Heart left ventricle (tissue), 16 donors: ENCODE measurements around the gene CDT1. TPM values are rescaled to one million over a fixed set of nuclear protein-coding genes. Genes with fewer than 3 reads are reported as not detected.
"Not testable (repeated sequence)": the region's sequence is repeated elsewhere in the genome, so short reads cannot be mapped to it uniquely, and the experiment has no call there.

Experiments
- ATAC-seq, 4 donors: fragments of 200-7000 bp; cut with Tn5 transposase; one replicate each; pipeline ENCODE4 v1.9.1; 2020 to 2022; ENCODE audit warnings: moderate library complexity in 4 of 4, mild to moderate bottlenecking in 3 of 4, moderate number of reproducible peaks in 1 of 4
- DNase-seq, 5 donors: peaks; one replicate each; pipeline ENCODE4 v3.0.0-alpha.2; 2020
- H3K27ac ChIP-seq, 12 donors: fragments of 200-600 bp; sonication (generic) in 4 of 12; one replicate each; pipeline versions ENCODE4 v1.5.0 to v1.8.0; 2016 to 2022; ENCODE audit warnings: mild to moderate bottlenecking in 2 of 12
- H3K27me3 ChIP-seq, 9 donors: fragments of 200-600 bp; sonication (generic) in 2 of 9; one replicate each; pipeline versions ENCODE4 v1.5.1 to v1.8.0; 2016 to 2022; ENCODE audit warnings: mild to moderate bottlenecking in 3 of 9
- H3K36me3 ChIP-seq, 9 donors: fragments of 200-600 bp; sonication (generic) in 2 of 9; one replicate each; pipeline versions ENCODE4 v1.5.0 to v1.8.0; 2018 to 2022; ENCODE audit warnings: mild to moderate bottlenecking in 2 of 9
- H3K4me1 ChIP-seq, 12 donors: fragments of 200-600 bp; sonication (generic) in 4 of 12; one replicate each; pipeline versions ENCODE4 v1.5.0 to v1.8.0; 2016 to 2022; ENCODE audit warnings: mild to moderate bottlenecking in 3 of 12
- H3K4me3 ChIP-seq, 12 donors: fragments of 200-600 bp; sonication (generic) in 4 of 12; one replicate each; pipeline versions ENCODE4 v1.5.0 to v1.8.0; 2017 to 2022; ENCODE audit warnings: mild to moderate bottlenecking in 9 of 12, moderate library complexity in 4 of 12
- H3K9me3 ChIP-seq, 12 donors: fragments of 200-600 bp; sonication (generic) in 4 of 12; one replicate each; pipeline versions ENCODE4 v1.5.0 to v1.8.0; 2016 to 2022; ENCODE audit warnings: mild to moderate bottlenecking in 1 of 12
- CTCF ChIP-seq, 12 donors: fragments of 200-600 bp; sonication (generic) in 4 of 12; IDR thresholded peaks; one replicate each; pipeline versions ENCODE4 v1.5.0 to v1.8.0; 2018 to 2022; ENCODE audit warnings: antibody characterized with exemption in 12 of 12, mild to moderate bottlenecking in 5 of 12
- POLR2A ChIP-seq, 2 donors: fragments of 450-650 bp; IDR thresholded peaks; one replicate each; pipeline ENCODE4 v1.6.1; 2017; ENCODE audit warnings: antibody characterized with exemption in 2 of 2, mild to moderate bottlenecking in 2 of 2, moderate library complexity in 2 of 2
- WGBS, 4 donors: extraction: QIAGEN DNeasy Blood & Tissue Kit in 2 of 4; methylation state at CpG; one replicate each; pipeline versions ENCODE4 v1.1.5 to v1.1.7; 2013 to 2018; 5-methylcytosine and 5-hydroxymethylcytosine counted together
- intact Hi-C, 10 donors: fragments of 100-400 bp; cut with DNase I; formaldehyde crosslinking; loops; one replicate each; pipeline versions ENCODE4 v1.11.1 to v1.14.2; 2022
- polyA plus RNA-seq, 2 donors: library from polyadenylated mRNA; stranded (reverse); fragments of 200-250 nt; gene quantifications; one replicate each; pipeline ENCODE4 v1.2.3, GENCODE V29; 2013
- total RNA-seq, 9 donors: library from RNA; depleted of rRNA in 2 of 9; stranded (reverse); fragments of >200 nt in 2 of 9; fragmentation: NEBNext Ultra II Directional in 3 of 9; extraction: Animal tissue kit (Norgen Biotek cat#: 25700) in 3 of 9; gene quantifications; one replicate each; pipeline versions ENCODE4 v1.1.0 to v1.2.4, GENCODE V29; 2016 to 2023
- donor health status: ischemic (EF 13 %, LVEDD 7.1; RV severe dilation, severe dysfunction).
- donor health status: healthy with polysubstance abuse.
- donor health status: DM: no; HTN: yes; CAD: no.
- donor health status: DM: no; HTN: no; CAD: no.
- donor health status: ischemic (EF 25% LVEDD 6.9; RV normal size, moderate dysfunction).
- donor health status: ischemic (EF 25% LVEDD 5.7; RV mildly dilated, moderate dysfunction).
- donor health status: healthy.
- donor health status: DM: yes; HTN: yes; CAD: no.
- donor health status: ischemic (EF 35%, LVEDD 5.7; RV mildly dilated, moderate dysfunction).
- donor health status: nonischemic (EF 11% LVEDD 7.7; RV severe dilation, severe dysfunction).
- donor health status: DM: yes; HTN: yes; CAD: no.
- donor health status: PGD.
- donor health status: ischemic (EF 29% LVEDD 5.4; RV normal size, mild dysfunction).
- donor health status: nonischemic (EF 23%, LVEDD 6.1; RV moderate dilation, normal function).

Gene CDT1
- total and polyA plus RNA-seq, 11 donors: 0.19 to 6.1 (median 0.61) TPM

DNA sequence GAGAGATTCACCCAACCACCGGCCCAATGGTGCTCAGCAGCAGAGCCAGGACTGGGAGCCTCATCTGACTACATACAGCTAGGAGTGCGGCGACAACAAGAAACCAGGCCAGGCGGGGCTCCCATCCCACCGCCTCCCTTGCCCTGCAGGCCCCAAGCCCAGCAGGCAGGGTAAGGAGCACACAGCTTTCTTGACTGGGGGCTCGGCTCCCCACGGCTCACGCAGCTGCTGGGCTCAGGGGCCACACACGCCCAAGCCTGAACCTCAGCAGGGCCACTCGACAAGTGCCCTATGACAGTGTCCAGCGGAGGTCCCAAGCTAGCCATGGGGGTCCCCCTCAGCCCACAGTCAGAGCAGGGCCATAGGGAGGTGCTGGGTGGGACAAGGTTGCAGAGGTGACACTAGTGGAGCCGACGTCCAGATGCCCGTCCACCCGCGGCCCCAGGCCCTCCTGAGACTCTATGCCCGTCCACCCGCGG is 32.3 kb upstream of the CDT1 start:
- no peak for ATAC-seq
- no peak for TF ChIP-seq POLR2A (IDR thresholded peaks at IDR 0.05)
- no peak for TF ChIP-seq CTCF (IDR thresholded peaks at IDR 0.05)
- Histone ChIP-seq H3K4me1 (peaks cover 3 to 83% (median 69%) of the 10 kb centered on the region in 12 donors), H3K4me3 (peak overlapping the region in 2 of 12 donors; percentile 18 to 24), H3K27me3 (no peaks in the 10 kb centered on the region), H3K27ac (peak overlapping the region in 6 of 12 donors; percentile 9 to 89 (median 36)), H3K9me3 (no peaks in the 10 kb centered on the region), H3K36me3 (peaks cover 0 to under 1% (median 0%) of the 10 kb centered on the region in 9 donors)
- intact Hi-C loops: no loop called here
- no peak for DNase-seq
- WGBS, 4 donors: 80 to 82% (median 81%) methylated on average over 10 to 19 of the region's 19 CpGs

- H3K4me1 ChIP-seq: peaks cover 3 to 85% (median 69%) of the 10 kb centered on the region in 12 donors
- DNase-seq, H3K9me3 ChIP-seq, H3K4me3 ChIP-seq, intact Hi-C loops, H3K36me3 ChIP-seq, ATAC-seq, H3K27me3 ChIP-seq: not testable (repeated sequence)
- H3K27ac ChIP-seq: peak overlapping the region in 1 of 12 donors; percentile 89
- 91 to 97% (median 93%) methylated on average over 7 to 18 of the region's 23 CpGs for WGBS, 4 donors
Measured at GRCh38 chr16:88771781-88772180, 31.8 kb upstream of the CDT1 start.

DNA sequence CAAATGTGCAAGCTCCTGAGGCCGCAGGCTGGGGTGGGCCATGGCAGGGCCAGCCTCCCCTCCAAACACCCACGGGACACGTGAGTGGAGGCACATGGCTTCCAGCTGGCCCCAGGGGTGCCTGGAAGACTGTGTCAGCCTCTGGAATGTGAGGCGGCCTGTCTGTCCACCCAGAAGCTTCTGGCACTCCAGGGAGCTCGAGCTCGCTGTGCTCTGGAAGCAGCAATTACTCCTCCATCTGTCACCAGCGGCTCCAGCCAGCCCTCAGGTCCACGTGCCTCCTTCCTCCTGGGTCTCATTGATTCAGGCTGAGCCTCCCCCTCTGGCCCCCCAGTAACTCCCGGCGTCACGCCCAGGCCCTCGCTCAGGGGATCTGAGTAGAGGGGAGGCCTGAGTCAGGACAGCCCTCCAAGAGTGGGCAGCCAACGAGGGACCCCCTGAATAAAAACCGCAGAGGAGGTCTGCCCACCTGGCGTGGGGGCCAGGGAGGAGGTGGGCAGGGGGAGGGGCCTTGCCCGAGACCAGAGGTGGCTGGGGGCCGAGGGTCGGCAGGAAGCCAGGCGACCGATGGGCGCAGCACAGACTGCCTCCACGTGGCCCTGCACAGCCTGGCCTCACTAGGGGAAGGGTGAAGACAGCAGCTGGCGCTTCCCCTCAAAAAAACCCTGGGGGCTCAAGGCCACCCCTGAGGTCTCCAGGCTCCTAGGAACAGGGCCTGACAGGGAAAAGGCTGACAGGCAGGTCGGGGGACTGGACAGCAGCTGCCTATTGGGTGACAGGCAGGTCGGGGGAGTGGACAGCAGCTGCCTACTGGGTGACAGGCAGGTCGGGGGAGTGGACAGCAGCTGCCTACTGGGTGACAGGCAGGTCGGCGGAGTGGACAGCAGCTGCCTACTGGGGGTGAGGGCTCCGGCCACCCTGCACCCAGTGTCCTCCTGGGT is 30.4 kb upstream of the CDT1 start:
- 38 to 49% (median 46%) methylated on average over 19 to 29 of the region's 29 CpGs for WGBS, 4 donors
- TF ChIP-seq POLR2A (IDR thresholded peaks at IDR 0.05): no peak
- Histone ChIP-seq H3K4me1 (peaks cover 3 to 81% (median 62%) of the 10 kb centered on the region in 12 donors), H3K9me3 (no peaks in the 10 kb centered on the region), H3K27me3 (no peaks in the 10 kb centered on the region), H3K36me3 (peaks cover 0 to 6% (median 0%) of the 10 kb centered on the region in 9 donors), H3K27ac (peak overlapping the region in 6 of 12 donors; percentile 13 to 83 (median 33)), H3K4me3 (no peak overlapping the region)
- DNase-seq (peak in 4 of 5 donors; percentile 60 to 75 (median 67)), ATAC-seq (peak in 3 of 4 donors; percentile 23 to 54 (median 50))
- intact Hi-C loops: no loop called here

GRCh38 chr16:88773812-88774291 is 29.7 kb upstream of the CDT1 start:
- no peaks in the 10 kb centered on the region for H3K27me3 ChIP-seq
- no peak for TF ChIP-seq CTCF (IDR thresholded peaks at IDR 0.05)
- TF ChIP-seq POLR2A (IDR thresholded peaks at IDR 0.05): no peak
- WGBS, 4 donors: 27 to 50% (median 39%) methylated on average over 9 to 12 of the region's 12 CpGs
- H3K36me3 ChIP-seq: peaks cover 0 to 6% (median 0%) of the 10 kb centered on the region in 9 donors
- peak overlapping the region in 5 of 12 donors; percentile 14 to 83 (median 24) for H3K27ac ChIP-seq
- intact Hi-C loops: no loop called here
- H3K9me3 ChIP-seq: no peaks in the 10 kb centered on the region
- peak in 4 of 5 donors; percentile 75 to 83 (median 81) for DNase-seq
- H3K4me3 ChIP-seq: no peak overlapping the region
- peak; percentile 61 to 80 (median 76) for ATAC-seq
- H3K4me1 ChIP-seq: peaks cover 3 to 81% (median 55%) of the 10 kb centered on the region in 12 donors
